GM23248 (cell line): Measurements from ENCODE around the gene OR2V2. TPM values are rescaled to one million over a fixed set of nuclear protein-coding genes. Genes with fewer than 3 reads are reported as not detected.

Source experiments
- DNase-seq: peaks from one replicate; pipeline ENCODE4 v3.0.0-alpha.2; 2015
- H2AFZ ChIP-seq: fragments of 200-600 bp; sonication (generic); 2 replicates; pipeline ENCODE4 v1.6.1; 2016; ENCODE audit warnings: antibody characterized with exemption
- H3F3A ChIP-seq: fragments of 200-600 bp; sonication (generic); 2 replicates; pipeline ENCODE4 v1.6.1; 2016; ENCODE audit warnings: mild to moderate bottlenecking, antibody characterized with exemption, mixed run types; ENCODE audit not compliant: insufficient read depth
- H3K27ac ChIP-seq: fragments of 200-600 bp; sonication (generic); 2 replicates; pipeline ENCODE4 v1.5.1; 2016; ENCODE audit warnings: mild to moderate bottlenecking
- H3K27me3 ChIP-seq: fragments of 200-600 bp; sonication (generic); replicated peaks from 2 replicates; pipeline ENCODE4 v1.6.1; 2016; ENCODE audit warnings: mild to moderate bottlenecking; ENCODE audit not compliant: insufficient read depth
- H3K36me3 ChIP-seq: fragments of 200-600 bp; sonication (generic); 2 replicates; pipeline ENCODE4 v1.6.1; 2016; ENCODE audit warnings: low read depth, mild to moderate bottlenecking
- H3K4me1 ChIP-seq: fragments of 200-600 bp; sonication (generic); 2 replicates; pipeline ENCODE4 v1.6.1; 2016; ENCODE audit warnings: mild to moderate bottlenecking; ENCODE audit not compliant: insufficient read depth
- H3K4me2 ChIP-seq: fragments of 200-600 bp; sonication (generic); one replicate; pipeline ENCODE4 v1.6.1; 2016; ENCODE audit warnings: mild to moderate bottlenecking; ENCODE audit not compliant: unreplicated experiment
- H3K4me3 ChIP-seq: fragments of 200-600 bp; sonication (generic); 2 replicates; pipeline ENCODE4 v1.5.1; 2016; ENCODE audit warnings: mild to moderate bottlenecking
- H3K79me2 ChIP-seq: fragments of 200-600 bp; sonication (generic); 2 replicates; pipeline ENCODE4 v1.6.1; 2016; ENCODE audit warnings: mild to moderate bottlenecking; ENCODE audit not compliant: insufficient read depth
- H3K9ac ChIP-seq: fragments of 200-600 bp; sonication (generic); 2 replicates; pipeline ENCODE4 v1.6.1; 2016; ENCODE audit warnings: mild to moderate bottlenecking
- H3K9me2 ChIP-seq: fragments of 200-600 bp; sonication (generic); 2 replicates; pipeline ENCODE4 v1.6.1; 2016; ENCODE audit warnings: mixed run types, mild to moderate bottlenecking, moderate library complexity; ENCODE audit not compliant: insufficient read depth
- H3K9me3 ChIP-seq: fragments of 200-600 bp; sonication (generic); one replicate; pipeline ENCODE4 v1.6.1; 2017; ENCODE audit warnings: low read depth
- H4K20me1 ChIP-seq: fragments of 200-600 bp; sonication (generic); 2 replicates; pipeline ENCODE4 v1.6.0; 2016; ENCODE audit not compliant: insufficient read depth
- EZH2 ChIP-seq: fragments of 200-600 bp; sonication (generic); IDR thresholded peaks from 2 replicates; pipeline ENCODE4 v1.6.1; 2018; ENCODE audit warnings: antibody characterized with exemption, mild to moderate bottlenecking; ENCODE audit not compliant: insufficient read depth, poor library complexity, severe bottlenecking
- EZH2phosphoT487 ChIP-seq: fragments of 200-600 bp; sonication (generic); IDR thresholded peaks from 2 replicates; pipeline ENCODE4 v1.6.1; 2018; ENCODE audit warnings: antibody characterized with exemption, moderate library complexity, mild to moderate bottlenecking, low read depth; ENCODE audit not compliant: insufficient read depth
- whole genome bisulfite sequencing, 2 experiments: methylation state at CpG; one replicate each; pipeline ENCODE4 v1.1.6; 2015 to 2017; ENCODE audit warnings: low lambda C conversion rate in 2 of 2, low coverage in 1 of 2; ENCODE audit errors: missing lambda C conversion rate in 2 of 2; 5-methylcytosine and 5-hydroxymethylcytosine counted together
- in situ Hi-C: fragments of 300-500 bp; cut with MboI; formaldehyde crosslinking; loops from 2 replicates; pipeline ENCODE4 v1.15.0; 2020
- polyA plus RNA-seq: library from polyadenylated mRNA; unstranded; fragments of >200 nt; fragmentation: Nextera tagmentation; extraction: Ambion mirVana; gene quantifications from 2 replicates; pipeline ENCODE4 v1.2.1, GENCODE V29; 2016
- total RNA-seq: library from RNA; depleted of rRNA; stranded (reverse); fragments of >200 nt; shearing (Covaris generic); gene quantifications from 2 replicates; pipeline ENCODE4 v1.2.3, GENCODE V29; 2014

Gene OR2V2
- total and polyA plus RNA-seq, 2 experiments from 2014 or later = not detected

- Histone ChIP-seq H3K9ac (no peak overlapping the region), H3K9me3 (no peaks in the 10 kb centered on the region), H3K4me2 (peak overlapping the region; percentile 32), H3K36me3 (no peaks in the 10 kb centered on the region), H3K79me2 (no peaks in the 10 kb centered on the region), H3K27ac (peak overlapping the region; percentile 28), H3K4me3 (no peak overlapping the region), H4K20me1 (no peaks in the 10 kb centered on the region), H2AFZ (no peak overlapping the region), H3F3A (peaks cover 13% of the 10 kb centered on the region), H3K27me3 (no peaks in the 10 kb centered on the region), H3K4me1 (peaks cover 15% of the 10 kb centered on the region), H3K9me2 (no peaks in the 10 kb centered on the region)
- 66 to 67% methylated on average over 5 of the region's 5 CpGs for WGBS, 2 experiments
- TF ChIP-seq EZH2phosphoT487 (no peak), EZH2 (no peak)
- in situ Hi-C loops = no loop called here
- peak; percentile 33 for DNase-seq
Observed at GRCh38 chr5:181120761-181121160, 26.6 kb upstream of the OR2V2 start.

DNA sequence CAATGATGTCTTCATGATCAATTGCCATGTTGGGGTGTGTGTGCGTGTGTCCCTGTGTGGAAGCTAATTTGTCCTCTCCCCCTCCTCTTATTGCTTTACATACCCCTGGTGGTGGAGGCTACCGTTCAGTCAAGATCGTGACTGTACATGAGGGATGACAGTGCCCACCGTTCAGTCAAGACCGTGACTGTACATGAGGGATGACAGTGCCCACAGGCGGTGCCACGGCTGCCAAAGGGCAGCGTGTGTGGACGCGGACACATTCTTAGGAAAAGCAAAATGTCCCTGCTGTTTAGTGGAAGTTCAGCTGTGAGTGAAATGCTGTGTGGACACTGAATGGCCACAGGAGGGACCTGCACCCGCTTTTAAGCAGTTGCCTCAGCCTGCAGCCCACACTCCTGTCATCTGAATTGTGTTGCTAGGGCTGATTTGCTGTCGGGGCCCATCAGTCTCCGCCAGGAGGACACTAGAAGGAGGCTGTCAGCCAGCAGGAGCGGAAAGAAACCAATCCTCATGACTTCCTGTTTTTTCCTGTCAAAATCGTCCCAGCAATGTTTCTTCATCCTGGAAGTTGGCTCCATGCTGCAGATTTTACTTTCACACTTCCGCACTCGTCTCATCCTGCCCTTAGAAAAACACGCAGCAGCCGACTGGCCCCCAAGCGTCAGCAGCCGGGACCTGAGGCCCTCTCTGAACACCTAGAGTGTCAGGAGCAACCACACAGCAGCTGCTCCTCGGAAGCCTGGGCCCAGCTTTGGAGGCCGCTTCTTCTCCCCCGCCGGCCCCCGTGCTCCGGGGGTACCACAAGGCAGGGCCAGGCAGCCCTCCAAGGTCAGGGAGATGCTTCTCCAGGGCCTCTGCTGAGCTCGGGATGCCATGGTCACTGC, 25.5 kb upstream of the OR2V2 start:
- Histone ChIP-seq H3K4me2 (no peak overlapping the region), H3K79me2 (no peaks in the 10 kb centered on the region), H3K36me3 (no peaks in the 10 kb centered on the region), H3K9me2 (no peaks in the 10 kb centered on the region), H2AFZ (peak overlapping the region; percentile 51), H3K9me3 (no peaks in the 10 kb centered on the region), H3K27ac (no peak overlapping the region), H4K20me1 (no peaks in the 10 kb centered on the region), H3K9ac (no peak overlapping the region), H3K27me3 (no peaks in the 10 kb centered on the region), H3F3A (peaks cover 8% of the 10 kb centered on the region; the same call in 1 of the 2 replicates), H3K4me1 (peaks cover 15% of the 10 kb centered on the region), H3K4me3 (no peak overlapping the region)
- no peak for TF ChIP-seq EZH2phosphoT487
- TF ChIP-seq EZH2 = no peak
- no peak for DNase-seq
- in situ Hi-C loops = no loop called here
- WGBS, 2 experiments = 67 to 69% methylated on average over 27 to 28 of the region's 28 CpGs

GRCh38 chr5:181124526-181124925, 22.9 kb upstream of the OR2V2 start:
- Histone ChIP-seq H3K9me2 (no peaks in the 10 kb centered on the region), H4K20me1 (no peaks in the 10 kb centered on the region), H3K27ac (no peak overlapping the region), H3K9ac (no peak overlapping the region), H3K4me2 (no peak overlapping the region), H3K9me3 (no peaks in the 10 kb centered on the region), H2AFZ (no peak overlapping the region), H3F3A (peaks cover 8% of the 10 kb centered on the region; the same call in 1 of the 2 replicates), H3K4me3 (no peak overlapping the region), H3K36me3 (no peaks in the 10 kb centered on the region), H3K4me1 (peaks cover 15% of the 10 kb centered on the region), H3K79me2 (no peaks in the 10 kb centered on the region), H3K27me3 (no peaks in the 10 kb centered on the region; the same call in 1 of the 2 replicates)
- 44 to 45% methylated on average over 3 of the region's 3 CpGs for WGBS, 2 experiments
- DNase-seq = no peak
- in situ Hi-C loops = no loop called here
- TF ChIP-seq EZH2phosphoT487 = no peak
- TF ChIP-seq EZH2 = no peak

GRCh38 chr5:181126841-181127240, 20.5 kb upstream of the OR2V2 start:
- WGBS, 2 experiments = 43 to 51% methylated on average over 17 to 18 of the region's 18 CpGs
- Histone ChIP-seq H2AFZ (no peak overlapping the region), H4K20me1 (no peaks in the 10 kb centered on the region), H3K4me2 (no peak overlapping the region), H3K27me3 (no peaks in the 10 kb centered on the region; the same call in 1 of the 2 replicates), H3K9ac (no peak overlapping the region), H3F3A (no peaks in the 10 kb centered on the region), H3K9me3 (no peaks in the 10 kb centered on the region), H3K36me3 (no peaks in the 10 kb centered on the region), H3K9me2 (no peaks in the 10 kb centered on the region), H3K79me2 (no peaks in the 10 kb centered on the region), H3K4me3 (no peak overlapping the region), H3K4me1 (no peaks in the 10 kb centered on the region), H3K27ac (no peak overlapping the region)
- no peak for DNase-seq
- TF ChIP-seq EZH2 (no peak), EZH2phosphoT487 (no peak)
- in situ Hi-C loops = no loop called here
